ENCODE data around the gene KSR2. TPM values are rescaled to one million over a fixed set of nuclear protein-coding genes. Genes with fewer than 3 reads are reported as not detected.

The KSR2 gene
- total and polyA plus RNA-seq, 2 of the 4 experiments (the other 2 are of a cell fraction) = not detected

DNA sequence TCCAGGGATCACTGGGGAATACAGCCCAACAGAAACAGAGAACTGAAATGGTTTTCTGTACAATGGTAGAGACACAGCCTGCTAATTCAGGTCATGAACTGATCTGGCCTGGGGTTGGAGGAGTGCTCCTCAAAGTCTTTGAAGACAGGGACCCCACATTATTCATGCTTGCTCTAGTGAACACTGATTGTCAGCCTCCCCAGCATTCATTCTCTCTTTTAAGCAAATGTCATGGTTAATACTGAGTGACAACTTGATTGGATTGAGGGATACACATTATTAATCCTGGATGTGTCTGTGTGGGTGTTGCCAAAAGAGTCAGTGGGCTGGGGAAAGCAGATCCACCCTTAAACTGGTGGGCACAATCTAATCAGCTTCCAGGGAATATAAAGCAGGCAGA lies 319.0 kb downstream of the KSR2 start:
- no peak overlapping the region for H2BK120ac ChIP-seq (ENCODE audit: low read depth, low read length)
- peaks cover 8% of the 10 kb centered on the region for H3K9me3 ChIP-seq (ENCODE audit: control insufficient read depth, insufficient read depth, low read length)
- no peak overlapping the region for H4K91ac ChIP-seq (ENCODE audit: insufficient read depth, low read depth, low read length)
- no peak overlapping the region for H4K8ac ChIP-seq (ENCODE audit: low read depth in 2 of 2, low read length in 2 of 2)
- intact Hi-C loops (cut with micrococcal nuclease) (no loop called here), in situ Hi-C loops (cut with MboI; ENCODE audit: low sequenced_read_pairs) (no loop called here), dilution Hi-C loops (cut with HindIII; ENCODE audit: low sequenced_read_pairs, unreplicated experiment) (no loop called here)
- no TSS peak for BruUV-seq (replicated peaks)
- H2AK5ac ChIP-seq (ENCODE audit: low read depth, low read length) = no peak overlapping the region
- H2AFZ ChIP-seq (replicated peaks; ENCODE audit: low read length, poor library complexity) = no peak overlapping the region
- no peak overlapping the region for H3K4ac ChIP-seq (ENCODE audit: low read depth, low read length)
- no peaks in the 10 kb centered on the region for H3K9me1 ChIP-seq (ENCODE audit: insufficient read depth, low read length)
- H3K56ac ChIP-seq (ENCODE audit: extremely low read depth, insufficient read depth, low read length) = no peak overlapping the region
- ATAC-seq (ENCODE audit: low read depth) (no peak), DNase-seq (no peak)
- no peak overlapping the region for H3K9ac ChIP-seq (ENCODE audit: low read depth, low read length)
- ChIA-PET CTCF (no interaction called here), POLR2A (ENCODE audit: unreplicated experiment) (no interaction called here)
- no peak overlapping the region for H2AK9ac ChIP-seq (replicated peaks; ENCODE audit: low read depth, low read length, poor library complexity)
- no peak overlapping the region for H2BK5ac ChIP-seq (ENCODE audit: low read depth, low read length, poor library complexity, severe bottlenecking)
- H3K4me1 ChIP-seq (ENCODE audit: control insufficient read depth, insufficient read depth, low read length) = no peaks in the 10 kb centered on the region
- no peak overlapping the region for H3K14ac ChIP-seq (replicated peaks; ENCODE audit: low read depth, low read length)
- H2BK15ac ChIP-seq (ENCODE audit: low read depth, low read length) = no peak overlapping the region
- H3K18ac ChIP-seq (ENCODE audit: low read depth, low read length) = no peak overlapping the region
- TF ChIP-seq FOS (IDR thresholded peaks at IDR 0.05; ENCODE audit: low read depth, low read length) (no peak), CEBPB (IDR thresholded peaks at IDR 0.05; ENCODE audit: low read depth, low read length) (no peak), POLR2A (IDR thresholded peaks at IDR 0.05; ENCODE audit: low read depth, low read length) (no peak), ELK1 (IDR thresholded peaks at IDR 0.05; ENCODE audit: borderline replicate concordance, low read depth, low read length) (no peak), USF2 (IDR thresholded peaks at IDR 0.05; ENCODE audit: low read depth, low read length) (no peak), MAFK (IDR thresholded peaks at IDR 0.05; ENCODE audit: low read depth, low read length) (no peak)
- H3K27ac ChIP-seq (ENCODE audit: insufficient read depth, low read length) = no peak overlapping the region
- no peak overlapping the region for H2BK20ac ChIP-seq (ENCODE audit: low read depth, low read length)
- H3K23ac ChIP-seq (ENCODE audit: low read depth, low read length) = no peak overlapping the region
- no peaks in the 10 kb centered on the region for H3K27me3 ChIP-seq (ENCODE audit: control insufficient read depth, insufficient read depth, low read length)
- no peak overlapping the region for H4K5ac ChIP-seq (ENCODE audit: low read depth, low read length)
- H3K79me1 ChIP-seq (ENCODE audit: low read depth in 1 of 2, low read length in 2 of 2) = no peaks in the 10 kb centered on the region
- H3K4me2 ChIP-seq (ENCODE audit: low read depth, low read length) = no peak overlapping the region
- H3K36me3 ChIP-seq (ENCODE audit: control insufficient read depth, insufficient read depth, low read length) = no peaks in the 10 kb centered on the region
- H3K4me3 ChIP-seq (ENCODE audit: insufficient read depth, low read depth, low read length) = no peak overlapping the region
- no peaks in the 10 kb centered on the region for H4K20me1 ChIP-seq (ENCODE audit: insufficient read depth, low read length)

Data from IMR-90 (cell line).